Measurements from ENCODE around the gene GID4.

- no peak for TF ChIP-seq CTCF (conservative IDR thresholded peaks at IDR 0.05 in 1 of 2, IDR thresholded peaks at IDR 0.05 in 1 of 2; ENCODE audit: low read depth in 1 of 2, low read length in 2 of 2)
- TF ChIP-seq EZH2 (IDR thresholded peaks at IDR 0.05; ENCODE audit: low read length, missing control alignments) = no peak
Measured at GRCh38 chr17:18027280-18027679, 11.9 kb upstream of the GID4 start.

Measured in fibroblast of lung (primary cell).